Heart left ventricle (tissue), 16 donors: ENCODE measurements around the gene STXBP6. TPM values are rescaled to one million over a fixed set of nuclear protein-coding genes. Genes with fewer than 3 reads are reported as not detected.
"Not testable (repeated sequence)": the region's sequence is repeated elsewhere in the genome, so short reads cannot be mapped to it uniquely, and the experiment has no call there.

Source experiments
- ATAC-seq, 4 donors: fragments of 200-7000 bp; cut with Tn5 transposase; one replicate each; pipeline ENCODE4 v1.9.1; 2020 to 2022; ENCODE audit warnings: moderate library complexity in 4 of 4, mild to moderate bottlenecking in 3 of 4, moderate number of reproducible peaks in 1 of 4
- DNase-seq, 5 donors: peaks; one replicate each; pipeline ENCODE4 v3.0.0-alpha.2; 2020
- H3K27ac ChIP-seq, 12 donors: fragments of 200-600 bp; sonication (generic) in 4 of 12; one replicate each; pipeline versions ENCODE4 v1.5.0 to v1.8.0; 2016 to 2022; ENCODE audit warnings: mild to moderate bottlenecking in 2 of 12
- H3K27me3 ChIP-seq, 9 donors: fragments of 200-600 bp; sonication (generic) in 2 of 9; one replicate each; pipeline versions ENCODE4 v1.5.1 to v1.8.0; 2016 to 2022; ENCODE audit warnings: mild to moderate bottlenecking in 3 of 9
- H3K36me3 ChIP-seq, 9 donors: fragments of 200-600 bp; sonication (generic) in 2 of 9; one replicate each; pipeline versions ENCODE4 v1.5.0 to v1.8.0; 2018 to 2022; ENCODE audit warnings: mild to moderate bottlenecking in 2 of 9
- H3K4me1 ChIP-seq, 12 donors: fragments of 200-600 bp; sonication (generic) in 4 of 12; one replicate each; pipeline versions ENCODE4 v1.5.0 to v1.8.0; 2016 to 2022; ENCODE audit warnings: mild to moderate bottlenecking in 3 of 12
- H3K4me3 ChIP-seq, 12 donors: fragments of 200-600 bp; sonication (generic) in 4 of 12; one replicate each; pipeline versions ENCODE4 v1.5.0 to v1.8.0; 2017 to 2022; ENCODE audit warnings: mild to moderate bottlenecking in 9 of 12, moderate library complexity in 4 of 12
- H3K9me3 ChIP-seq, 12 donors: fragments of 200-600 bp; sonication (generic) in 4 of 12; one replicate each; pipeline versions ENCODE4 v1.5.0 to v1.8.0; 2016 to 2022; ENCODE audit warnings: mild to moderate bottlenecking in 1 of 12
- POLR2A ChIP-seq, 2 donors: fragments of 450-650 bp; IDR thresholded peaks; one replicate each; pipeline ENCODE4 v1.6.1; 2017; ENCODE audit warnings: antibody characterized with exemption in 2 of 2, mild to moderate bottlenecking in 2 of 2, moderate library complexity in 2 of 2
- WGBS, 4 donors: extraction: QIAGEN DNeasy Blood & Tissue Kit in 2 of 4; methylation state at CpG; one replicate each; pipeline versions ENCODE4 v1.1.5 to v1.1.7; 2013 to 2018; 5-methylcytosine and 5-hydroxymethylcytosine counted together
- intact Hi-C, 10 donors: fragments of 100-400 bp; cut with DNase I; formaldehyde crosslinking; loops; one replicate each; pipeline versions ENCODE4 v1.11.1 to v1.14.2; 2022
- polyA plus RNA-seq, 2 donors: library from polyadenylated mRNA; stranded (reverse); fragments of 200-250 nt; gene quantifications; one replicate each; pipeline ENCODE4 v1.2.3, GENCODE V29; 2013
- total RNA-seq, 9 donors: library from RNA; depleted of rRNA in 2 of 9; stranded (reverse); fragments of >200 nt in 2 of 9; fragmentation: NEBNext Ultra II Directional in 3 of 9; extraction: Animal tissue kit (Norgen Biotek cat#: 25700) in 3 of 9; gene quantifications; one replicate each; pipeline versions ENCODE4 v1.1.0 to v1.2.4, GENCODE V29; 2016 to 2023
- TF ChIP-seq, protein P1 (sequence below), 12 donors: fragments of 200-600 bp; sonication (generic) in 4 of 12; IDR thresholded peaks; one replicate each; pipeline versions ENCODE4 v1.5.0 to v1.8.0; 2018 to 2022; ENCODE audit warnings: antibody characterized with exemption in 12 of 12, mild to moderate bottlenecking in 5 of 12
- donor health status: ischemic (EF 13 %, LVEDD 7.1; RV severe dilation, severe dysfunction).
- donor health status: healthy with polysubstance abuse.
- donor health status: DM: no; HTN: yes; CAD: no.
- donor health status: DM: no; HTN: no; CAD: no.
- donor health status: ischemic (EF 25% LVEDD 6.9; RV normal size, moderate dysfunction).
- donor health status: ischemic (EF 25% LVEDD 5.7; RV mildly dilated, moderate dysfunction).
- donor health status: healthy.
- donor health status: DM: yes; HTN: yes; CAD: no.
- donor health status: ischemic (EF 35%, LVEDD 5.7; RV mildly dilated, moderate dysfunction).
- donor health status: nonischemic (EF 11% LVEDD 7.7; RV severe dilation, severe dysfunction).
- donor health status: DM: yes; HTN: yes; CAD: no.
- donor health status: PGD.
- donor health status: ischemic (EF 29% LVEDD 5.4; RV normal size, mild dysfunction).
- donor health status: nonischemic (EF 23%, LVEDD 6.1; RV moderate dilation, normal function).

Gene STXBP6
- total and polyA plus RNA-seq, 11 donors = 12.5 to 57.3 (median 23.7) TPM

- Histone ChIP-seq H3K36me3 (no peaks in the 10 kb centered on the region), H3K27ac (peak overlapping the region in 3 of 12 donors; percentile 27 to 84 (median 77)), H3K27me3 (no peaks in the 10 kb centered on the region), H3K4me1 (peaks cover 0 to 67% (median 39%) of the 10 kb centered on the region in 12 donors), H3K4me3 (no peak overlapping the region), H3K9me3 (no peaks in the 10 kb centered on the region)
- 76 to 82% (median 80%) methylated on average over 2 of the region's 2 CpGs for WGBS, 4 donors
- DNase-seq (no peak), ATAC-seq (no peak)
- intact Hi-C loops = loop anchor here in 3 of 10 donors (5.0 to 10.0 kb wide), 4 partner anchors 43 to 149 kb away; no protein-coding TSS in a partner anchor
- TF ChIP-seq, protein P1, sequence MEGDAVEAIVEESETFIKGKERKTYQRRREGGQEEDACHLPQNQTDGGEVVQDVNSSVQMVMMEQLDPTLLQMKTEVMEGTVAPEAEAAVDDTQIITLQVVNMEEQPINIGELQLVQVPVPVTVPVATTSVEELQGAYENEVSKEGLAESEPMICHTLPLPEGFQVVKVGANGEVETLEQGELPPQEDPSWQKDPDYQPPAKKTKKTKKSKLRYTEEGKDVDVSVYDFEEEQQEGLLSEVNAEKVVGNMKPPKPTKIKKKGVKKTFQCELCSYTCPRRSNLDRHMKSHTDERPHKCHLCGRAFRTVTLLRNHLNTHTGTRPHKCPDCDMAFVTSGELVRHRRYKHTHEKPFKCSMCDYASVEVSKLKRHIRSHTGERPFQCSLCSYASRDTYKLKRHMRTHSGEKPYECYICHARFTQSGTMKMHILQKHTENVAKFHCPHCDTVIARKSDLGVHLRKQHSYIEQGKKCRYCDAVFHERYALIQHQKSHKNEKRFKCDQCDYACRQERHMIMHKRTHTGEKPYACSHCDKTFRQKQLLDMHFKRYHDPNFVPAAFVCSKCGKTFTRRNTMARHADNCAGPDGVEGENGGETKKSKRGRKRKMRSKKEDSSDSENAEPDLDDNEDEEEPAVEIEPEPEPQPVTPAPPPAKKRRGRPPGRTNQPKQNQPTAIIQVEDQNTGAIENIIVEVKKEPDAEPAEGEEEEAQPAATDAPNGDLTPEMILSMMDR (IDR thresholded peaks at IDR 0.05) = no peak
- no peak for TF ChIP-seq POLR2A (IDR thresholded peaks at IDR 0.05)
These were observed 85.9 kb downstream of the STXBP6 start for GRCh38 chr14:24964048-24964447.

DNA sequence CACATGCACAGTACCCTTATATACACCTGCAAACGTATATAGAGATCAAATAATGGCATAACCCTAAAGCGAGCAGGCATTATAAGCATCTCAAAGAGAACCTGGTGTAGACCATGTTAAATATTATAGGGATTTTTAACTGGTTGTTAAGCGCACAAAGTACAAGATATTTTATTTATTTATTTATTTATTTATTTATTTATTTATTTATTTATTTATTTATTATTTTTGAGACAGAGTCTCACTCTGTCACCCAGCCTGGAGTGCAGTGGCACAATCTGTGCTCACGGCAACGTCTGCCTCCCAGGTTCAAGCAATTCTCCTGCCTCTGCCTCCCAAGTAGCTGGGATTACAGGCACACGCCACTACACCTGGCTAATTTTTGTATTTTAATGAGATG is 87.8 kb downstream of the STXBP6 start:
- H3K27me3 ChIP-seq, ATAC-seq, H3K36me3 ChIP-seq, H3K9me3 ChIP-seq, H3K4me3 ChIP-seq, H3K27ac ChIP-seq, DNase-seq: not testable (repeated sequence)
- 96 to 98% (median 98%) methylated on average over 6 of the region's 6 CpGs for WGBS, 4 donors
- peaks cover 5 to 69% (median 49%) of the 10 kb centered on the region in 12 donors for H3K4me1 ChIP-seq
- intact Hi-C loops = loop anchor here in 3 of 10 donors (5.0 to 10.0 kb wide), 4 partner anchors 45 to 147 kb away; no protein-coding TSS in a partner anchor

GRCh38 chr14:24960816-24961215 is 89.1 kb downstream of the STXBP6 start:
- no peaks in the 10 kb centered on the region for H3K9me3 ChIP-seq
- ATAC-seq = no peak
- peak overlapping the region in 5 of 12 donors; percentile 38 to 70 (median 63) for H3K27ac ChIP-seq
- no peaks in the 10 kb centered on the region for H3K27me3 ChIP-seq
- no peaks in the 10 kb centered on the region for H3K36me3 ChIP-seq
- 41 to 50% (median 44%) methylated on average over 2 of the region's 2 CpGs for WGBS, 4 donors
- no peak overlapping the region for H3K4me3 ChIP-seq
- TF ChIP-seq POLR2A (IDR thresholded peaks at IDR 0.05) = no peak
- TF ChIP-seq, protein P1 (IDR thresholded peaks at IDR 0.05) = no peak
- DNase-seq = no peak
- intact Hi-C loops = loop anchor here in 3 of 10 donors (5.0 to 10.0 kb wide), 4 partner anchors 46 to 146 kb away; no protein-coding TSS in a partner anchor
- H3K4me1 ChIP-seq = peaks cover 5 to 69% (median 38%) of the 10 kb centered on the region in 12 donors

DNA sequence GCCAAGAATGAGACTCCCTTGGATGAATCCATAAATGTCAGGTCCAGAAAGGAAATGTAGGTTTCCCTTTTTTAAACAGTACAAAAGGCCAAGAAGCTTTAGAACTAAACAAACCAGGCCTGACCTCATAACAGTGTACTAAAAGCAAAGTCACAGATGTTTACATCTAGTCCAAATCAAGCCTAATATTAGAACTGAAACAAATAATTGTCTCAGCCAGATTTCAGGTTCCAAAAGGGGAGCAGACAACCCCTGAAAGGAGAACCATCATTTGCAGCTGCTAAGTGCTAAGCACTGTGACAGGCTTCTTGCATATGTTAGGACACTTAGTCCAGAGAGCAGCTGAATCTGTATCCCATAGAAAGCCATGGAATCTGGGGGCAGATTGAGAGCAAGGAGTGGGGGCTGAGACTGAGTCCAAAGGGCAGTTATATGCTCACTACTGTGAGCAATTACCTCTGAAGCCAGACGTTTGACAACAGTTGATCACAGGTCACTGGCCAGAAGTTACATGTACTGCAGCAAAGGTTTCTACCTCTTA is 90.1 kb downstream of the STXBP6 start:
- ATAC-seq (peak; percentile 66 to 72 (median 66)), DNase-seq (no peak)
- H3K27me3 ChIP-seq = no peaks in the 10 kb centered on the region
- no peak for TF ChIP-seq POLR2A (IDR thresholded peaks at IDR 0.05)
- TF ChIP-seq, protein P1 (IDR thresholded peaks at IDR 0.05) = no peak
- intact Hi-C loops = loop anchor here in 4 of 10 donors (5.0 to 10.0 kb wide), 5 partner anchors 47 to 145 kb away; no protein-coding TSS in a partner anchor
- peak overlapping the region in 11 of 12 donors; percentile 1 to 70 (median 51) for H3K27ac ChIP-seq
- H3K36me3 ChIP-seq = no peaks in the 10 kb centered on the region
- peaks cover 5 to 69% (median 35%) of the 10 kb centered on the region in 12 donors for H3K4me1 ChIP-seq
- 6 to 17% (median 13%) methylated on average over 1 of the region's 1 CpG for WGBS, 4 donors
- H3K4me3 ChIP-seq = no peak overlapping the region
- no peaks in the 10 kb centered on the region for H3K9me3 ChIP-seq
